Keratinocyte (primary cell): ENCODE data around the gene CFAP20DC. TPM values are rescaled to one million over a fixed set of nuclear protein-coding genes. Genes with fewer than 3 reads are reported as not detected.
"Not testable (repeated sequence)": the region's sequence is repeated elsewhere in the genome, so short reads cannot be mapped to it uniquely, and the experiment has no call there.

Experiments used
- DNase-seq: peaks from one replicate; pipeline ENCODE4 v3.0.0-alpha.2; 2011; ENCODE audit warnings: low read depth, missing footprints, low spot score
- FAIRE-seq: peaks from 2 replicates; lab custom pipeline; 2011; peaks lifted over from hg19 to GRCh38; lab: Jason Lieb, UNC
- H2AFZ ChIP-seq: 2 replicates; pipeline ENCODE4 v1.6.0; 2012; ENCODE audit warnings: low read length, control low read depth, inconsistent platforms; ENCODE audit not compliant: control insufficient read depth
- H3K27ac ChIP-seq: 2 replicates; pipeline ENCODE4 v1.5.1; 2011; ENCODE audit warnings: low read length; ENCODE audit not compliant: control insufficient read depth, insufficient read depth
- H3K27me3 ChIP-seq: 3 replicates; pipeline ENCODE4 v1.6.0; 2011; ENCODE audit warnings: low read length; ENCODE audit not compliant: control insufficient read depth, insufficient read depth; ENCODE audit errors: extremely low read depth
- H3K36me3 ChIP-seq, 2 experiments: 2 replicates in 1 of 2; 3 replicates in 1 of 2; pipeline ENCODE4 v1.5.1; 2011; ENCODE audit warnings: low read length in 2 of 2, mild to moderate bottlenecking in 1 of 2; ENCODE audit not compliant: control insufficient read depth in 2 of 2, insufficient read depth in 2 of 2; ENCODE audit errors: extremely low read depth in 1 of 2
- H3K4me1 ChIP-seq: 3 replicates; pipeline ENCODE4 v1.5.1; 2011; ENCODE audit warnings: low read length; ENCODE audit not compliant: control insufficient read depth, insufficient read depth; ENCODE audit errors: extremely low read depth
- H3K4me2 ChIP-seq: 3 replicates; pipeline ENCODE4 v1.6.0; 2011; ENCODE audit warnings: low read depth, low read length; ENCODE audit not compliant: control insufficient read depth, insufficient read depth; ENCODE audit errors: extremely low read depth
- H3K4me3 ChIP-seq, 3 experiments: fragments of 200-600 bp in 1 of 3; sonication (generic) in 1 of 3; 2 replicates in 2 of 3; 3 replicates in 1 of 3; pipeline ENCODE4 v1.5.1; 2011 to 2016; ENCODE audit warnings: low read length in 3 of 3, mild to moderate bottlenecking in 3 of 3, control low read depth in 2 of 3, inconsistent platforms in 1 of 3, low read depth in 1 of 3, mixed read lengths in 1 of 3, mixed run types in 1 of 3, moderate library complexity in 1 of 3; ENCODE audit not compliant: control insufficient read depth in 2 of 3, insufficient read depth in 2 of 3; ENCODE audit errors: extremely low read depth in 1 of 3
- H3K79me2 ChIP-seq: 2 replicates; pipeline ENCODE4 v1.6.0; 2012; ENCODE audit warnings: low read length; ENCODE audit not compliant: control insufficient read depth, insufficient read depth
- H3K9ac ChIP-seq: 3 replicates; pipeline ENCODE4 v1.6.0; 2011; ENCODE audit warnings: low read length; ENCODE audit not compliant: control insufficient read depth, insufficient read depth; ENCODE audit errors: extremely low read depth
- H3K9me1 ChIP-seq: 3 replicates; pipeline ENCODE4 v1.6.0; 2011; ENCODE audit warnings: low read length; ENCODE audit not compliant: control insufficient read depth, insufficient read depth; ENCODE audit errors: extremely low read depth
- H3K9me3 ChIP-seq: 2 replicates; pipeline ENCODE4 v1.5.1; 2012; ENCODE audit warnings: low read depth, low read length; ENCODE audit not compliant: control insufficient read depth
- H4K20me1 ChIP-seq: 3 replicates; pipeline ENCODE4 v1.6.0; 2011; ENCODE audit warnings: low read length; ENCODE audit not compliant: control insufficient read depth, insufficient read depth; ENCODE audit errors: extremely low read depth
- EZH2 ChIP-seq: IDR thresholded peaks from one replicate; pipeline ENCODE4 v1.6.1; 2012; ENCODE audit warnings: inconsistent platforms, mild to moderate bottlenecking, low read length, moderate library complexity
- dilution Hi-C: fragments of 300-500 bp; cut with MboI; formaldehyde crosslinking; loops from one replicate; pipeline ENCODE4 v1.7.0; 2020; ENCODE audit warnings: low sequenced_read_pairs; ENCODE audit not compliant: extremely low pct_ligation_motif_present
- polyA plus RNA-seq, 5 experiments: library from polyadenylated mRNA; depleted of rRNA in 3 of 5; stranded (reverse) in 3 of 5; stranded (forward) in 1 of 5; unstranded in 1 of 5; fragments of >200 nt; gene quantifications; 1 replicate in 1 of 5; 2 replicates in 3 of 5; 3 replicates in 1 of 5; pipeline versions ENCODE4 v1.2.1 to v1.2.3, GENCODE V29; 2011 to 2012; ENCODE audit warnings: missing spikeins in 2 of 5, low read depth in 1 of 5, low replicate concordance in 1 of 5
- TF ChIP-seq, protein P1 (sequence below), 3 experiments: IDR thresholded peaks in 1 of 3; conservative IDR thresholded peaks in 1 of 3; optimal IDR thresholded peaks in 1 of 3; 2 replicates in 2 of 3; 3 replicates in 1 of 3; pipeline versions ENCODE3 to v1.5.1; 2011; ENCODE audit warnings: low read length in 3 of 3, mild to moderate bottlenecking in 3 of 3, moderate library complexity in 2 of 3, control low read depth in 1 of 3, inconsistent platforms in 1 of 3; ENCODE audit not compliant: insufficient read depth in 2 of 3; ENCODE audit errors: extremely low read depth in 1 of 3

The CFAP20DC gene
- polyA plus RNA-seq, 1 donor (not counting 4 experiments of a cell fraction or from before 2014, with no cell fraction given), result 6.3 TPM

DNA sequence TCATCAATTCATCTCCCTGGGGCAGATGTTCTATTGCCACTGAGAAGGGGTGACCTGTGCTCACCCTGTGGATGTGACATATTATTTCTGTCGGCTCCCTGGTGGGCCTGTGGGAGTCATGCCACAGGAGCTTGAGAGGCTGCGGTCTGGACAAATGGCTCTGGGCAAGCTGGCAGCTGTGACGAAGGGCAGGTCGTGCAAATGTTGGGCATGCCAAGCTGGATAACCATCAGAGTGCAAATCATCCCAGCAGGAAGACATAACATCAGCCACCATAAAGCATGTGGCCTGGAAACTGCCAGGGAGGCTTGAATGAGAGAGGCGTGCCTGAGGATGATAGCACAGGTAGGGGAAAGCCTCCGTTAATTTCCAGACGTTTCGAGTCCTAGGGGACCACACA is 338.0 kb downstream of the CFAP20DC start:
- dilution Hi-C loops, result no loop called here
- Histone ChIP-seq H3K4me2 (no peak overlapping the region), H3K4me3 (no peak overlapping the region), H3K9me1 (no peaks in the 10 kb centered on the region), H3K9me3 (no peaks in the 10 kb centered on the region), H3K9ac (no peak overlapping the region), H3K36me3 (no peaks in the 10 kb centered on the region), H3K79me2 (no peaks in the 10 kb centered on the region), H3K27ac (no peak overlapping the region), H3K4me1 (no peaks in the 10 kb centered on the region), H2AFZ (no peak overlapping the region), H3K27me3 (no peaks in the 10 kb centered on the region), H4K20me1 (no peaks in the 10 kb centered on the region)
- DNase-seq (no peak), FAIRE-seq (no peak)
- TF ChIP-seq EZH2, result no peak
- TF ChIP-seq, protein P1, sequence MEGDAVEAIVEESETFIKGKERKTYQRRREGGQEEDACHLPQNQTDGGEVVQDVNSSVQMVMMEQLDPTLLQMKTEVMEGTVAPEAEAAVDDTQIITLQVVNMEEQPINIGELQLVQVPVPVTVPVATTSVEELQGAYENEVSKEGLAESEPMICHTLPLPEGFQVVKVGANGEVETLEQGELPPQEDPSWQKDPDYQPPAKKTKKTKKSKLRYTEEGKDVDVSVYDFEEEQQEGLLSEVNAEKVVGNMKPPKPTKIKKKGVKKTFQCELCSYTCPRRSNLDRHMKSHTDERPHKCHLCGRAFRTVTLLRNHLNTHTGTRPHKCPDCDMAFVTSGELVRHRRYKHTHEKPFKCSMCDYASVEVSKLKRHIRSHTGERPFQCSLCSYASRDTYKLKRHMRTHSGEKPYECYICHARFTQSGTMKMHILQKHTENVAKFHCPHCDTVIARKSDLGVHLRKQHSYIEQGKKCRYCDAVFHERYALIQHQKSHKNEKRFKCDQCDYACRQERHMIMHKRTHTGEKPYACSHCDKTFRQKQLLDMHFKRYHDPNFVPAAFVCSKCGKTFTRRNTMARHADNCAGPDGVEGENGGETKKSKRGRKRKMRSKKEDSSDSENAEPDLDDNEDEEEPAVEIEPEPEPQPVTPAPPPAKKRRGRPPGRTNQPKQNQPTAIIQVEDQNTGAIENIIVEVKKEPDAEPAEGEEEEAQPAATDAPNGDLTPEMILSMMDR (optimal IDR thresholded peaks at IDR 0.05 in 1 of 3, IDR thresholded peaks at IDR 0.05 in 1 of 3, conservative IDR thresholded peaks at IDR 0.05 in 1 of 3; ENCODE audit: extremely low read depth in 1 of 3, insufficient read depth in 2 of 3, low read length in 3 of 3), result no peak

DNA sequence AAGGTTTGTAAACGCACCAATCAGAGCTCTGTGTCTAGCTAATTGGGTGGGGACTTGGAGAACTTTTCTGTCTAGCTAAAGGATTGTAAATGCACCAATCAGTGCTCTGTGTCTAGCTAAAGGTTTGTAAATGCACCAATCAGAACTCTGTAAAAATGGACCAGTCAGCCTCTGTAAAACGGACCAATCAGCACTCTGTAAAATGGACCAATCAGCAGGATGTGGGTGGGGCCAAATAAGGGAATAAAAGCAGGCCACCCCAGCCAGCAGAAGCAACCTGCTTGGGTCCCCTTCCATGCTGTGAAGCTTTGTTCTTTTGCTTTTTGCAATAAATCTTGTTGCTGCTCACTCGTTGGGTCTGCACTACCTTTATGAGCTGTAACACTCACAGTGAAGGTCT is 340.8 kb downstream of the CFAP20DC start:
- H3K36me3 ChIP-seq, dilution Hi-C loops, H3K4me2 ChIP-seq, H3K4me1 ChIP-seq, H3K27ac ChIP-seq, H3K9me3 ChIP-seq, H3K9ac ChIP-seq, FAIRE-seq, H3K9me1 ChIP-seq, H3K4me3 ChIP-seq, H4K20me1 ChIP-seq, H3K79me2 ChIP-seq, H2AFZ ChIP-seq, H3K27me3 ChIP-seq, DNase-seq: not testable (repeated sequence)

GRCh38 chr3:58708116-58708791 is 341.6 kb downstream of the CFAP20DC start:
- Histone ChIP-seq H3K9ac (no peak overlapping the region), H3K27ac (no peak overlapping the region), H2AFZ (no peak overlapping the region), H3K27me3 (no peaks in the 10 kb centered on the region), H3K36me3 (no peaks in the 10 kb centered on the region), H3K4me2 (no peak overlapping the region), H4K20me1 (no peaks in the 10 kb centered on the region), H3K9me3 (no peaks in the 10 kb centered on the region), H3K4me1 (no peaks in the 10 kb centered on the region), H3K79me2 (no peaks in the 10 kb centered on the region), H3K4me3 (no peak overlapping the region), H3K9me1 (no peaks in the 10 kb centered on the region)
- TF ChIP-seq EZH2, result no peak
- TF ChIP-seq, protein P1 (optimal IDR thresholded peaks at IDR 0.05 in 1 of 3, IDR thresholded peaks at IDR 0.05 in 1 of 3, conservative IDR thresholded peaks at IDR 0.05 in 1 of 3; ENCODE audit: extremely low read depth in 1 of 3, insufficient read depth in 2 of 3, low read length in 3 of 3), result no peak
- dilution Hi-C loops, result no loop called here
- FAIRE-seq, result no peak
- no peak for DNase-seq
